ENCODE data around the gene LCA5. TPM values are rescaled to one million over a fixed set of nuclear protein-coding genes. Genes with fewer than 3 reads are reported as not detected.

The LCA5 gene
- total and polyA plus RNA-seq, 2 donors (not counting 1 experiment from before 2014, with no cell fraction given) = 0.12 to 0.91 TPM

DNA sequence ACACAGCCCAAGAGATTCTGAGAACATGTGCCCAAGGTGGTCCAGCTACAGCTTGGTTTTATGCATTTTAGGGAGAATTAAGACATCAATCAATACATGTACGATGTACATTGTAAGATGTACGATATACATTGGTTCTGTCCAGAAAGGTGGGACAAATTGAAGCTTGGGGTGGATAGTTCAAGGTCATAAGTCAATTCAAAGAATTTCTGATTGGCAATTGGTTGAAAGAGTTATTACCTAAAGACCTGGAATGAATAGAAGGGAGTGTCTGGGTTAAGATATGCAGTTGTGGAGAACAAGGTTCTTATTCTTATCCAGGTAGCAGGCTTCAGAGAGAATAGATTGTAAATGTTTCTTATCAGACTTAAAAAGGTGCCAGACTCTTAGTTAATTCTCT is 31.8 kb upstream of the LCA5 start:
- no peak overlapping the region for H3K9ac ChIP-seq (ENCODE audit: low read length)
- ATAC-seq (ENCODE audit: low read depth) (no peak), DNase-seq (no peak)
- H2AFZ ChIP-seq (ENCODE audit: insufficient read depth, low read depth, low read length, poor library complexity, severe bottlenecking) = no peak overlapping the region
- no peaks in the 10 kb centered on the region for H3K79me2 ChIP-seq (ENCODE audit: control insufficient read depth, insufficient read depth, low read length)
- CTCF ChIA-PET = no interaction called here
- H3K4me1 Mint-ChIP-seq = peaks cover 7% of the 10 kb centered on the region
- peaks cover 3% of the 10 kb centered on the region for H3K27me3 Mint-ChIP-seq
- TF ChIP-seq EZH2 (IDR thresholded peaks at IDR 0.05; ENCODE audit: borderline replicate concordance, insufficient read depth, low read depth, low read length, poor library complexity, severe bottlenecking) = no peak
- TF ChIP-seq CTCF (IDR thresholded peaks at IDR 0.05) = no peak
- H3K9me3 Mint-ChIP-seq (ENCODE audit: insufficient read depth) = no peaks in the 10 kb centered on the region
- H3K4me1 ChIP-seq (ENCODE audit: control insufficient read depth in 2 of 2, insufficient read depth in 2 of 2, low read length in 2 of 2) = no peaks in the 10 kb centered on the region
- H3K4me3 ChIP-seq (ENCODE audit: control extremely low read depth in 1 of 5, extremely low read depth in 1 of 5, insufficient read depth in 1 of 5, low read depth in 2 of 5, low read length in 4 of 5) = no peak overlapping the region
- POLR2A ChIA-PET = no interaction called here
- no peaks in the 10 kb centered on the region for H3K27me3 ChIP-seq (replicated peaks in 1 of 4; ENCODE audit: control extremely low read depth in 1 of 4, control insufficient read depth in 3 of 4, insufficient read depth in 4 of 4, low read length in 3 of 4)
- WGBS (ENCODE audit: insufficient coverage) = 100% methylated on average over 2 of the region's 2 CpGs
- no peak overlapping the region for H3K4me2 ChIP-seq (replicated peaks; ENCODE audit: low read depth, low read length, poor library complexity, severe bottlenecking)
- H4K20me1 ChIP-seq (ENCODE audit: control insufficient read depth, insufficient read depth, low read length, poor library complexity, severe bottlenecking) = no peaks in the 10 kb centered on the region
- H3K9me3 ChIP-seq (ENCODE audit: control extremely low read depth in 1 of 3, control insufficient read depth in 2 of 3, insufficient read depth in 1 of 3, low read length in 2 of 3) = no peaks in the 10 kb centered on the region
- H3K27ac ChIP-seq (ENCODE audit: low read length in 2 of 2) = no peak overlapping the region
- no peak overlapping the region for H3K27ac Mint-ChIP-seq
- intact Hi-C loops (cut with micrococcal nuclease) = no loop called here
- H3K4me3 Mint-ChIP-seq = no peak overlapping the region
- no peaks in the 10 kb centered on the region for H3K36me3 ChIP-seq (replicated peaks in 1 of 2; ENCODE audit: control extremely low read depth in 1 of 2, control insufficient read depth in 1 of 2, extremely low read depth in 1 of 2, insufficient read depth in 2 of 2, low read length in 1 of 2)

- TF ChIP-seq EZH2 (IDR thresholded peaks at IDR 0.05; ENCODE audit: borderline replicate concordance, insufficient read depth, low read depth, low read length, poor library complexity, severe bottlenecking) (no peak), CTCF (IDR thresholded peaks at IDR 0.05) (no peak)
- WGBS (ENCODE audit: insufficient coverage) = no CpG with 5 or more reads among the region's 2 CpGs
- DNase-seq = no peak
These were observed 27.4 kb upstream of the LCA5 start for GRCh38 chr6:79564636-79565035.

More at GRCh38 chr6:79564636-79565035, 27.4 kb upstream of the LCA5 start:
- Histone ChIP-seq H3K4me3 (ENCODE audit: control extremely low read depth in 1 of 5, extremely low read depth in 1 of 5, insufficient read depth in 1 of 5, low read depth in 2 of 5, low read length in 4 of 5) (no peak overlapping the region), H3K4me2 (replicated peaks; ENCODE audit: low read depth, low read length, poor library complexity, severe bottlenecking) (no peak overlapping the region), H3K79me2 (ENCODE audit: control insufficient read depth, insufficient read depth, low read length) (no peaks in the 10 kb centered on the region), H3K27me3 (replicated peaks in 1 of 4; ENCODE audit: control extremely low read depth in 1 of 4, control insufficient read depth in 3 of 4, insufficient read depth in 4 of 4, low read length in 3 of 4) (no peaks in the 10 kb centered on the region), H2AFZ (ENCODE audit: insufficient read depth, low read depth, low read length, poor library complexity, severe bottlenecking) (no peak overlapping the region), H3K9ac (ENCODE audit: low read length) (no peak overlapping the region), H3K4me1 (ENCODE audit: control insufficient read depth in 2 of 2, insufficient read depth in 2 of 2, low read length in 2 of 2) (no peaks in the 10 kb centered on the region), H3K9me3 (ENCODE audit: control extremely low read depth in 1 of 3, control insufficient read depth in 2 of 3, insufficient read depth in 1 of 3, low read length in 2 of 3) (no peaks in the 10 kb centered on the region), H3K36me3 (replicated peaks in 1 of 2; ENCODE audit: control extremely low read depth in 1 of 2, control insufficient read depth in 1 of 2, extremely low read depth in 1 of 2, insufficient read depth in 2 of 2, low read length in 1 of 2) (no peaks in the 10 kb centered on the region), H4K20me1 (ENCODE audit: control insufficient read depth, insufficient read depth, low read length, poor library complexity, severe bottlenecking) (no peaks in the 10 kb centered on the region), H3K27ac (ENCODE audit: low read length in 2 of 2) (no peak overlapping the region)
- no peaks in the 10 kb centered on the region for H3K9me3 Mint-ChIP-seq (ENCODE audit: insufficient read depth)
- H3K4me1 Mint-ChIP-seq = no peaks in the 10 kb centered on the region
- H3K27ac Mint-ChIP-seq = no peak overlapping the region
- ChIA-PET POLR2A (no interaction called here), CTCF (interaction anchor here (0.6 kb wide), 2 partner anchors 1363 to 1564 kb away, joined by 3 read pairs; no protein-coding TSS in a partner anchor)
- intact Hi-C loops (cut with micrococcal nuclease) = no loop called here
- H3K4me3 Mint-ChIP-seq = no peak overlapping the region
- no peaks in the 10 kb centered on the region for H3K27me3 Mint-ChIP-seq
- no peak for ATAC-seq (ENCODE audit: low read depth)

Data from B cell (primary cell).